ENCODE measurements around the gene YPEL3.
"Not testable (repeated sequence)": the region's sequence is repeated elsewhere in the genome, so short reads cannot be mapped to it uniquely, and the experiment has no call there.

The YPEL3 gene

DNA sequence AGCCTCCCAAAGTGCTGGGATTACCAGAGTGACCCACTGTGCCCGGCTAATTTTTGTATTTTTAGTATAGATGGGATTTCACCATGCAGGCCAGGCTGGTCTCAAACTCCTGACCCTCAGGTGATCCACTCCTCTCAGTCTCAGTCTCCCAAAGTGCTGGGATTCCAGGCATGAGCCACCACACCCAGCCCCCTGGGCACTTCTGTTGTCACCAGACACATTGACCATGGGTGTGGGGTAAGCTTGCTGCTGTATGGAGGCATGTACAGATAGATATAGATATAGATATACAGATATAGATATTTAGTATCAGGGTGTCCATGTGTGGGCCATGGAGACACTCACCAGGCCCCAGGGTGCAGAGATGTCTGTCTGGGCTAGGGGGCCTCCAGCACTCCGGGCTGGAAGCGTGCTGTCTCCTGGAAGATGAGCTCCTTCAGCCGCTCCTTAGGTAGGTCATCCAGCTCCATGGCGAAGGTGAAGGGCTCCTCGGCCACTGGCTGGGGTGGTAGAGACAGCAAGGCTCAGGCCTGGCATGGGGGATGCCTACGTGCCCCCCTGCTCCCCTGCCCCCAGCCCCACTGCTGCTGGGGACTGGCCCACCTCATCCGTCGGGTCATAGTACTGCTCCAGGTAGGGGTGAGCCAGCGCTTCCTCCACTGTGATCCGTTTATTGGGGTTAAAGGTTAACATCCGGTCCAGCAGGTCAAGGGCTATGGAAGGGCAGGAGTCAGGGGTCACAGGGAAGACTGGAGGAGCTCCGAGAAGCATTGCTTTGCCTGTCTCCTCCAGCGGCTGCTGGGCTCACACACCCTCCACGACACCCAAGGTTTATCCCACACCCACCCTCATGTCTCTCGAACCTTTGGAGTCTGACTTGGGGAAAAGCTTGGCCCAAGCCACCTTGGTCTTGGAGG lies 20.5 kb upstream of the YPEL3 start:
- no peak for DNase-seq

DNA sequence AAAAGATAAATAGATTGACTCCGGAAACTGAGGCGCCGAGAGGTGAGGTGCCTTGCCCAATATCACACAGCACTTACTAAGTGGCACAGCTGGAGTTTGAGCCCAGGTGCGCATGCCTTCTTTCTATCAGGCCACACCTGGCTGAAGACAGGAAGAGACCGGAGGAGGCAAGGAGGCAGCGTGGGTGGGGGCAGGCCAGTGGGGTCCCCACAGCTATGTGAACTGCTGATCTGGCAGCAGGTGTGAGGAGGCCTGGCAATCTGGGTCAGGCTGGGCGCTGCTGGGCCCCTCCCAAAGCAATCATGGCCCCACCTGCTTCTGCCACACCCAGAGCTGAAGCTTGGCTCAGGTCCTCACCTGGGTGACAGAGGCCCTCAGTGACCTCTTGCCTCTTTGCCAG lies 19.2 kb upstream of the YPEL3 start:
- DNase-seq: no peak

DNA sequence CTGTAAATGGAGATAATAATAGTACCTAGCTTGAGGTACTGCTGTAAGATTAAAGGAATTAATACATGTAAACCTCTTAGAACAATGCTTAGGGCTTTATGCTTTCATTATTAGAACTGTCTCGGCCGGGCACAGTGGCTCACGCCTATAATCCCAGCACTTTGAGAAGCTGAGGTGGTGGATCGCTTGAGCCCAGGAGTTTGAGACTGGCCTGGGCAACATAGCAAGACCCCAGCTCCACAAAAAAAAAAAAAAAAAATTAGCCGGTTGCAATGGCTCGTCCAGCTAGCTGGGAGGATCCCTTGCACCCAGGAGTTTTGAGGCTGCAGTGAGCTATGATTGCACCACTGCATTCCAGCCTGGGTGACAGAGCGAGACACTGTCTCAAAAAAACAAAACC lies 18.8 kb upstream of the YPEL3 start:
- not testable (repeated sequence) for DNase-seq

DNA sequence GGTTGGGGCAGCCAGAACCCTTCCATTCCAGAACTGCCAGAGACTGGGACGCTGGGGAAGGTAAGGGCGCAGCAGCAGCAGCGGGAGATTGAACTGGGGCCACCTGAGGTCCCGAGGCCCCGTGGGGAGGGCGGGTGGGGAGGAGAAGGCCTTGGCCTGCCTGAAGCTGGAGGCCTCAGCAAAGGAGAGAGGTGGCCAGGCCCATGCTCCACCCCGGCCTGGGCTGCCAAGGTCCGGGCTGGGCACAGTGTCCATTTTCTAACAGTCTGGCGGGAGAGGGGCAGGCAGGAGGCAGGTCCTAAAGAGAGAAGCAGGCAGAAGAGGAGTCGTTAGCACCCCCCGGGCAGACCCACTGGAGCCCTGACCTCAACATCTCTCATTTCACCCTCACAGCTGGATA lies 18.4 kb upstream of the YPEL3 start:
- DNase-seq: no peak

DNA sequence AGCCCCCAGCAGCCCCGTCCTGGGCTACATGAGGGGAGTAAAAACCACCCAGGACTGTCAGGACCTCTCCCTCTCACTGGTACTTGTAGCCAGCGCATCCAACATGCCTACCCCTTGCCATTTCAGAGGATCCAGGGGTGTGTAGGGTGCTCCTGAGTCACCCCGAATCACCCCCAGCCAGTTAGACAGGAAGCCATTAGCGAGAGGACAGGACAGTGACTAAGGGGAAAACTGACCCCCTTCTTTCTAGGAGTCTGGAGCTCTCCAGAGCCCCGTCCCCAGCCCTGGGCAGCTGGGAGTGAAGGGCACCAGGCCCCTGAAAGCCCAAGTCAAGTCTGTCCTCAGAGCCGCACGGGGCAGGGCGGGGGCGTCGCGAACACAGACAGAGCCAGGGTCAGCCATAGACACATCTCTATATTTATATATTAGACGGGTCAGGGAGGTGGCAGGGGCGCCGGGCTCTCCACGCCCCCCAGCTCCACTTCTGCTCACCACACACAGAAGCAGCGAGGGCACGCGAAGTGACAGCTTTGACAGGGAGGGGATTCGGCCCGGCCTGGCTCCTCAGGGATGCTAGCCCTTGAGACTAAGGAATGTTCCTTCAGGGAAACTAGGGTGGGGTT lies 17.8 kb upstream of the YPEL3 start:
- no peak for DNase-seq

DNA sequence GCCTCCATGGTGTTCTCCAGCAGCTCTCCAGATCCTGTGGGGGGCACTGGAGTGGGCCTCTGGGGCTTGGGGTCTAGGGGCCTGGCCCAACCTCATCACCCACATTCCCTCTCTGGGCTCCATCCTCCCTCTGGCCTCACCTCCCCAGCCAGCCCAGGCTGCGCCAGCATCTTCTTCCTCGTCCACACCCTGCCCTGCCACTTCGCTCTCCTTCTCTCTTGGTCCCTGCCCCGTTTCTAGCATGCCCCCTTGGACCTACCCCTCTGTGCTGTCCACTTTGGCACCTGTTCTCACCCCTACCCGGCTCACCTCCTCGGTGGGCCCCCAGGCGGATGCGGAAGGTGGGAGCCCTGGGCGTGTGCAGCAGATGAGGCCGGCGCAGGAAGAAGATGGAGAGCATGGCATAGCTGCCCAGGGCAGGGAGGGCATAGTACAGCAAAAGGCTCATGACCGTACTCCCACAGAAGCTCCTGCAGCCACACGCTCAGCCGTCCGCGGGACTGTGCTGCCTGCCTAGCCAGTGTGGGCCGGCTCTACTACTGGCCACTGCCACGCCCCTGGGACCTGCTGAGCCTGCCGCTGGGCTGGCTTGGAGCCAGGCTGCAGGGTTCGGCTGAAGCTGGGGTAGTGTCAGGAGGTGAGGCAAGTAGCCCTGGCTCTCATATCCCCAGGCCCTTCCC lies 17.2 kb upstream of the YPEL3 start, which contains the start of gene GDPD3:
Gene GDPD3, minus strand, starts transcription at position 507 of the 680 bp plus-strand sequence. Its CDS starts 59 bp downstream, at position 448.
- no peak for DNase-seq

DNA sequence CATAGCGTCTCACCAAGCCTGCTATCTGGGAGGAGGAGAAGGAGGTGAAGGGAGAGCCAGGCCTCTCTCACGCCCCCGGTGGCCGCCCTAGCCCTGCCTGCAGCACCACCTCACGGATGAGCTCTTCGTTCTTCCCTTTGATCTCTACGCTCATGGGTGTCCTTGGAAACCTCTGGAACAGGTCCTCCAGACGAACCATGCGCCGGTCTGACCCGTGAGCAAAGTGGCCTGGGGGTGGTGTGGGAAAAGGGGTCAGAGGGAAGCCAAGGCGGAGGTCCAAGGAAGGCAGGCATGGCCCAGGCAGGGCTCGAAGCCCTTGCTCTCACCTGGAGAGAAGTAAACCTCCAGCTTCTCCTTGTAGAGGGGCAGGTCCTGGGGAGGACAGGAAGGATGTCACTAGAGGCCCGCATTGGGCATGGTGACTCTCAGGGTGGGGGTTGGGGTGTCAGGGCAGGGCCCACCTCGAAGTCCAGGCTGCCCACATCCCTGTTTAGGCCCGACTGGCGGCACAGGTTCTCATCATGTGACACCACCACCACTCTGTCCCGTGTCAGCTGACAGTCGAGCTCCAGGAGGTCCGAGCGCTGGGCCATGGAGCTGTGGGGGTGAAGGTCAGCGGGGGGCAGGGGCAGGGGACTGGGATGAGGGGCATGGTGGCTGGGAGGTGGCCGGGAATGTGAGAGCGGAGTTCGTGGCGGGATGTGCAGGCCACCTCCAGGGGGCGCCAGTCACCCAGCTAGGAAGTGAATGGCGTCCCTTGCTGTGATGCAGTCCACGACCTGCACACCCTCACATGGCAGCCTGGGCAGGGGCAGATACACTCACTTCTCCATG lies 16.4 kb upstream of the YPEL3 start:
- DNase-seq: peak; percentile 75

DNA sequence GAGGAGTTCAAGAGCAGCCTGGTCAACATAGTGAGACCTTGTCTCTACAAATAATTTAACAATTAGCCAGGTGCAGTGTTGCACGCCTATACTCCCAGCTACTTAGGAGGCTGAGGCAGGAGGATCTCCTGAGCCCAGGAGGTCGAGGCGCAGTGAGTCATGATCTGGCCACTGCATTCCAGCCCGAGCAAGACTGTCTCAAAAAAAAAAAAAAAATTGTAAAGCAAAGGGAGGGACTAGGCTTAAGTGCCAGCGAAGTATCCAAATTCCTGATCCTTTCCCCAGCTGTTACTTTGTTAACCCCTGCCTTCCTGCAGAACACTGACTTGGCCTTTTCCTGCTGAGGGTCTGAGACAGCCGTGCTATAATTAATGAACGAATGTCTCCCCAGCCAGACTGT lies 14.6 kb upstream of the YPEL3 start:
- DNase-seq: no peak

DNA sequence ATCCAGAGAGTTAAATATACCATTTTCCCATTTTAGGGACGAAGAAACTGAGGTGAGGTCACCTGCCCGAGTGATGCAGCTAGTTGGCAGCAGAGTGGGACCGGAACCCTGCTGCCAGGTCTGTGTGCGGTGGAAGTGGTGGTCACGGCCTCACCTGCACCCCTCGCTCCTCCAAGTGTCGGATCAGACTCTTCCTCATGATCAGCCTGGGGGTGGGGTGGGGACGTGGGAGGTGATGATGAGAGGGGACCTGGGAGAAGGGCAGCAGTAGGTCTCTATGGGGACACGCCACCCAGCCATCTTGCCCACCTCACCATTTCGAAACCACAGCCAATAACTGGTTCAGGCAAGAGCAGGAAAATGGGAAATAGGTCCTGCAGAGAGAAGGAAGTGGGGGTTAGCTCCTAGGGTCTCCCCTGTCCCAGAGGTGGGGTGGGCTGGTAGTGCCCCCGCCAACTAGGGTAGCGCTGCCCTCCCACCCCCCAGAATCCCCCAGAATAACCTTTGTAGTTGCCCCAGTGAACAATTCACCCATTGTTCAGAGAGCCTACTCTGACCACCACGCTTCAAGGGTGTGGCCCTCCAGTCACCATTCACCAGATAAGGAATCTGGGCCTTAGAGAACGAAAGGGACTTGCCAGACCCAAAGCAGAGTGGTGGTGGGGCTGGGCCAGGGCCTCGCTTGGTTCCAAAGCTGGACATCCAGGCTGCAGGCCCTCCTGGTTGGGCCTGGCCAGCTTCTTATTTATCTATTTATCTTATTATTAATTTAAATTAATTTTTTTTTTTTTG lies 12.2 kb upstream of the YPEL3 start:
- no peak for DNase-seq

DNA sequence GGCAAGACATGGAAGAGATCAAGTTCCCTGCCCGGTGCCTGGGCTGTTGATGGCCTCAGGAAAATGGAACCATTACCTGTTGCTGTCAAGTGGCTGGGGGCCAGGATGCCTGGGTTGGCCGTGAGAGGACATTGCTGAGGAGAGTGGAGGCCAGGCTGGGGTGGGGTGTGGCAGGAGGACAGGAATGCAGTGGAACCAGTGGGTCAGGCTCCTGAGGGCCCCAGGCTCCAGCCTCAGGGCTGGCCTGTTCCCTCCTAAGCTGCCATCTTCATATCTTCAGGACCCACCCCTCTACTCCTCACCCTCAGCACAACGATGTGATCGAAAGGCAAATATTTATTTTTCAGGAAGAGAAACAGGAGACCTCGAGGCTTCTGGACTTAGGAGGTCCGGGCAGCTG lies 8.5 kb upstream of the YPEL3 start:
- no peak for DNase-seq

DNA sequence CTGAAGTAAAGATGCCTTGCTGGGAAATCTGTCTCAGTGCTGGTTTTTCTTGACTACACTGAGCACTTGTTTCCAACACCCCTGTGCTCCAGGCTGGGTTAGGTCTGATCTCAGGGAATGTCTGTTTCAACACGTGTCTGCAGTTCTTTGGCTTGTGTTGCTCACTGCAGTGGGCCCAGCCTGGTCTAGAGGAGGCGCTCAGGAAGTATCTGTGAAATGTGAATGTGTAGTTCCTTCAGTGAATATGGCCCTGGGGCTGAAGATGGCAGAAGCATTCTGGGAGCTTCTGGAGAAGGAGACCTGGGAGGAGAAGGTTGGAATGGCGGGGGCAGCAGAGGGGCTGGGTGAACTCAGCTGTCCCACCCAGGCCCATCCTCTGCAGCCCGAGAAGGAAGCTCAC lies 8.1 kb upstream of the YPEL3 start:
- no peak for DNase-seq

DNA sequence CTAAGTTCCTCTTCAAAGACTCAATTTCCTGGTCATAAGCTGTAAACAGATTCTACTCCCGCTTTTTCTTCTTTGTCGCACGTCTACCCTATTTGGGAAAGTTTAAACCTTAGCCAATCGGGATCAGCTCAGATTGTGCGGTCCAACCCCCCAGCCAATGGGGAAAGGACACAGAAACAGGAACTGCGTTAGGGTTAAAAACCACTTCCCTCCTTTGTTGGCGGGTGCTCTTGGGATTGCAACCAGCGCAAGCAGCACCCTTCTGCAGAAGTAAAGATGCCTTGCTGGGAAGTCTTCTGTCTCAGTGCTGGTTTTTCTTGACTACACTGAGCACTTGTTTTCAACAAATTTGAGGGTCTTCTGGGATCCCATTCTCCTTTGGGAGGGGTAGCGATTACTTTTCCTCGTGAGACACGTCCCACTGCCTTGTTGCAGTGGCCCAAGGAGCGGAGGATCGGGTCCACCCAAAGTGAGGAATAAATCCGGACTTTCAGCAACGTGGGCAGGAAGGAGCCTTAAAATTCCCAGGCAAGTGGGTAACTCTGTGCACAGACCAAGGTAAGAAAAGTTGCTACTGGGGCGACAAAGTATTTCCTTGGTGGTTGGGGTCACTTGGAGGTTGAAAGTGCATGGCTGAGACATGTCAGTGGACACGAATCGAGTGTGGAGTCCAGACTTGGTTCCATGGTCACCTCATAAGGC lies 1.0 kb upstream of the YPEL3 start:
- DNase-seq: no peak

DNA sequence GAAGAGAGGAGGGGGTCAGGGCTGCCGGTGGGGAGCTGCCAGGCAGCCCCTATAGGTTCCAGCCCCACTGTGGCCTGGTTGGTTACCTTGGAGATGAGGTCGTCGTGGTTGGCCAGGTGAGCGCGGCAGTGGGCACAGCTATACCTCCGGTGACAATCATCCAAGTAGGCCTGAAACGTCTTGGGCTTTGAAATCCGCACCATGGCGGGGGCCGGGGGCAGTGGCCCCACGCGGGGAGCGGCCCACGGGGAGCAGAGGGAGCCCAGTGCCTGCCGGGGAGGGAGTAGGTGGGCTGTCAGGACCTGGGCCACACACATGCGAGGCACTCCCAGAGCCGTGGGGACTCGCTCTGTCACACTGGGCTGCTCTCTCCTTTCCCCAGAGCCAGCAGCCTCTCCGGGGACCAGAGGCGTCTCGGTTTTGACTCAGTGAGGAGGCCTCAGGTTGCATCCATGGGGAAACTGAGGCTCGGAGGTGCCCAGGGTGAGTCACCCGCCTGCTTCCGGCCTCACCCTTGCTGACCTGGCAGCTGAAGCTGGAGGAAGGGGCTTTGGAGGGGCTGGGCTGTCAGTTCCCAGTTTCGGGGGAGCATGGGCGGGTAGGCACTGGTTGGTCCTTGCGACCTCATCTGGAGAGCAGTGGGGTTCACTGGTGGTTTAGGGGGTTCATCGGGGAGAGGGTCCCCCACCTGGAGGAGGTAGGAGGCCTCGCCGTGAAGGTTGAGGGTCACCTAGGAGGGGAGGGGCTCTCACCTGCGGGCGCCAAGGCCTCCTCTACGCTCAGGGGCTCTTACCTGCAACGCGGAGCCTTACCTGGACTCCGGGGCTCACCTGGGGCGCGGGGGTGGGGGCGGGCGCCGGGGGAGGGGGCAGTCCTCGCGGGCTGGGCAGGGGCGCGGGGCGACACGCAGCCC lies 591 bp downstream of the YPEL3 start:
- DNase-seq: no peak

DNA sequence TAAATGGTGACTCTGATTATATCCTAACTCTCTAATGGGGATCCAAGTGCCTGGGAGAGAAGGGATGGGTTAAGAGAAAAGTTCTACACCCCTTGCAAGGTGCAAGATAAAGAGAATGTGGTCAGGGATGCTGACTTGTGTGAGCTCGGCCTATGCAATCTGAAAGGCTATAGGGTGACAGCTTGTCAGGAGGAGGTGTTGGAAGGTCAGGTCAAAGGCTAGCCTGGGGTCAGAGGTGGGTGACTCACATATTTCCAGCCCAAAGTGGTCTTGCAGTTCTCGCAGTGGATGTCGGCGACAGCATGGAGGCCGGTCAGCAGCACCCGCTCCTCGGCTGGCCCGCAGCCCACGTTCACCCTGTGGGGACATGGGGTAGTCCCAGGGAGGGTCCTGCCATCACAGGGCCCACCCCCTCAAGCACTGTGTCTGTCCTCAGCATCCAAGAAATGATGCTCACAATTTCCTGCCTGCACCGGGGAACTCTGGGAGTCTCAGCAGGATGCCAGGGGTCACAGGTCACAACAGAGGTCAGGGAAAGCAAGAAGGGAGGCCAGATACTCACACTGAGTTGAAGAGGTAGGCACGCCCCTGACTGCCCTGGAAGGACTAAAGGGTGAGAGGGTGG lies 1.4 kb downstream of the YPEL3 start:
- no peak for DNase-seq

DNA sequence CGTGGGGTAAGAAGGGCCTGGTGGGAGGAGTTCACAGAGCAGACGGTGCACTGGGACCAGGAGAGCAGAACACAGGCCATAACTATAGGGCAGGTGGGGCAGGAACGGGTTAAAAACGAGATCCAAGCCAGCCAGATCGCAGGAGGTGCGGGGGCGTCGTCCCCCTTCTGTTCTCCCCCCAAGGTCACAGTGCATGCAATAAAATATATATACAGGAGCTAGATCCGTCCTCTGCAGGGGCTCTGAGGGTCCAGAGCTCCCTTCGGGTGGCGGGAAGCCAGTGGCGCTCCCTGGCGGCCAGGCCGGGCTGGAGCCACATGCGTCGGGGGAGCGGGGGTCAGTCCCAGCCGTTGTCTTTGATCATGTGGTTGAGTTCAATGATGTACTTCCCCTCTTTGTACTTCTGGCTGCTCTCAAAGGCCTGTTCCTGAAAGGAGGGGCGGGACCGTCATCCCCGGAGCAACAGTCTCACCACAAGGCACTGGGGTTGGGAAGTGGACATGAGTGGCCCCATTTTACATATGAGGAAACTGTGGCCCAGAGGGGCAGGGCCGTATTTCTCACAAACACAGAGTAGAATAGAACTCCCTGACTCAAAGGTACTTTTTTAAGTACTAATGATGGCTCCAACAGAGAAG lies 3.5 kb downstream of the YPEL3 start:
- DNase-seq: peak; percentile 89

DNA sequence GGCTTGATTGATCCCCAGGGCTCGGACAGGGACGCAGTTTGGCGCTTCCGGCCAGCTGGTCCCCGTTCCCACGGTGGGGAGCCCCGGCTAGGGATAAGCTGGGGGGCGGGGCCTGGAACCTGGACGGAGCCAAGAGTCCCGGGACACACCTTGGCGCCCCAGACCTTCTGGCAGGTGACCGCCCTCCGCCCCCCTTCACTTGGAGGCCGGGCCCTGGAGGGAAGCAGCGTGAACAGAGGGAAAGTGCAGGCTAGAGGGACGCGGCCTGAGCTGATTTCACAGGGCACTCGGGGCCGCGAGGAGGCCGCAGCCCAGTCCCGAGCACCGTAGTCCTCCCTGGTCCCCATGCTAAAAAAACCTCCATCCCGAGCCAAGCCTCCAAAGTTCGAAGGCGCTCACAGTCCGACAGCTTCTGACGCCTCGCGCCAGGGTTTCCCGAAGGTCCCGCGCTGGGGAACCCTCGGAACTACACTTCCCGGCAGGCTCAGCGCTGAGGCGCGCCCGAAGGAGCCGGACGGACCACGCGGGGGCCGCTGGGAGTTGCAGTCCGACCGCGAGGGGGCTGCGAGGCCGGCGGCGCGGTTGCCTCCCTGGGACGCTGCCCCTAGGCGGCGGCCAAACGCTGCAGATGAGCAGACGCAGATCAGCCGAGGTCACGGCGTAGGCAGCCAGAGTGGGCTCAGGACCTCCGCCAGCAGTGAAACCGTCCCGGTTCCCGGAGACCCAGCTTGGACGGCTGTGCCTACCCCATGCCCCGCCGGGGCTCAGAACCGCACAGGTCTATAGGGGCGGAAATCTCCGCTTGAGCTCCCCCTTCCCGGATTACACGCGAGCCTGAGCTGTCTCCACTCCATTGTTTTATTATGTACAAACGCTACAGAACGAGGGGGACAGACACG lies 4.3 kb downstream of the YPEL3 start, which contains the start of gene TBX6:
Gene TBX6, minus strand, starts transcription at position 451 of the 899 bp plus-strand sequence. CDS start 731 bp downstream, outside the sequence.
- DNase-seq: peak; percentile 96

DNA sequence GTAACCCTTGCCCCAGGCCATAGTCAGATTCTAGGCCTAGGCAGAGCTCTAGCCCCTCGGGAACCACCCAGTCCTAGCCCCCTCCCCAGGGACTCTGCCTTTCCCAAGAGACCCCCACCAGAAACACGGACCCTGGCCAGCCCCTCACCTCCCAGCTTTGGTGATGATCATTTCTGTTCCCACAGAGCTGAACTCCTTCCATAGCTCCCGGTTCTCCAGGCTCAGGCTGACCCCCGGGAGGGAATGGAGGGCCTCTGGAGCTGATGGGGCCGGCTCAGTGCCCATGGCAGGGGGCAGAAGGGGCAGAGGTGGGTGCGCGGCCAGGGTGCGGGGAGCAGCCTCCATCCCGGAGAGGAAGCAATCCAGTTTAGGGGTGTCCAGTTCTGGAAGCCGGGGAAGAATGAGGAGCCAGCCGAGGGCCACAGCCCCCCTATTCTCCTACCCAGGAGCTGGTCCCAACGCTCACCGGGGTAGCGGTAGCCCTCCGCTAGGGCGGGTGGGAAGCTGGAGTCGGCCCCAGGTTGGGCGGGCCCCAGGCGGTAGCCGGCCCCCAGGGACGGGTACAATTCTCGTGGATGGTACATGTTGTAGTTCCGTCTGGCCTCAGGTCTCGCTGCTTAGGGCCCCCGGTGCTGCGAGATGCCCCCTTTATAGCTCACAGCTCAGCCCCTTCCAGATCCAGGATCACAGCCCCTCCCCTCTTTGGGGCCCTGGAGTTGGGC lies 5.2 kb downstream of the YPEL3 start:
- no peak for DNase-seq

All from activated CD4-positive, alpha-beta T cell treated with anti-CD3 and anti-CD28 coated beads, Interleukin-2, amount 50 U/mL, for 16 hours (primary cell).